ENCODE data around the gene FCRL6.

The FCRL6 gene

GRCh38 chr1:159859767-159860322 is 57.7 kb downstream of the FCRL6 start:
- DNase-seq (ENCODE audit: insufficient read length, low spot score) (no peak), FAIRE-seq (no peak)

GRCh38 chr1:159860456-159860855 is 58.3 kb downstream of the FCRL6 start:
- no peak for FAIRE-seq
- TF ChIP-seq CTCF (IDR thresholded peaks at IDR 0.05; ENCODE audit: insufficient read depth, missing control alignments), result no peak
- DNase-seq (ENCODE audit: insufficient read length, low spot score), result no peak

More at GRCh38 chr1:159859767-159860322, 57.7 kb downstream of the FCRL6 start:
- TF ChIP-seq CTCF (IDR thresholded peaks at IDR 0.05; ENCODE audit: insufficient read depth, missing control alignments), result no peak

DNA sequence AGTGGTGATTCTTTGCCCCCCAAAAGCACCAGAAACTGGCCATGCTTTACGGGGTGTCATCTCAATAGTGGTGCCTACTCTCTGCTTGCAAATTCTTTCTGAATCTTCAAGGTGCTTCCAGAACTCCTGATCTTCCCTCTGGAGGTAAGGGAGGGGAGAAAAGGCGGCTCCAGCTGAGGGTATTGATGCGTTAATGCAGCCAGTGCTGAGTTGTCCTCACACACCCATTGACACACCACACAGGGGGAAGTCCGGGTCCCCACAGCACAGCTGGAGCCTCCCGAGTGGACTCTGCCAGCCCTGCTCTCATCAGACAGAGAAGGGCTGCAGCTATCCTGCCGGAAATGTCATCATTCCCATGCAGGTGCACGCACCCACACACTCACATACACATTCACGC is 59.1 kb downstream of the FCRL6 start:
- FAIRE-seq (no peak), DNase-seq (ENCODE audit: insufficient read length, low spot score) (no peak)
- TF ChIP-seq CTCF (IDR thresholded peaks at IDR 0.05; ENCODE audit: insufficient read depth, missing control alignments), result no peak

GRCh38 chr1:159862031-159862430 is 59.9 kb downstream of the FCRL6 start:
- DNase-seq (ENCODE audit: insufficient read length, low spot score) (no peak), FAIRE-seq (no peak)
- TF ChIP-seq CTCF (IDR thresholded peaks at IDR 0.05; ENCODE audit: insufficient read depth, missing control alignments), result no peak

GRCh38 chr1:159862557-159862956 is 60.4 kb downstream of the FCRL6 start, which contains the start of gene VSIG8:
TSS of gene VSIG8 (minus strand) at chr1:159862657. CDS start at chr1:159862521, 136 bp downstream.
- no peak for FAIRE-seq
- TF ChIP-seq CTCF (IDR thresholded peaks at IDR 0.05; ENCODE audit: insufficient read depth, missing control alignments), result no peak
- DNase-seq (ENCODE audit: insufficient read length, low spot score), result no peak

GRCh38 chr1:159864262-159864661 is 62.1 kb downstream of the FCRL6 start:
- DNase-seq (ENCODE audit: insufficient read length, low spot score), result no peak
- no peak for FAIRE-seq

More at GRCh38 chr1:159864262-159864661, 62.1 kb downstream of the FCRL6 start:
- no peak for TF ChIP-seq CTCF (IDR thresholded peaks at IDR 0.05; ENCODE audit: insufficient read depth, missing control alignments)

Measured in D721Med (cell line).